Gastrocnemius medialis (tissue), 4 donors: Measurements from ENCODE around the gene ARID1B. TPM values are rescaled to one million over a fixed set of nuclear protein-coding genes. Genes with fewer than 3 reads are reported as not detected.

Experiments used
- ATAC-seq, 2 donors: fragments of 150-250 bp; one replicate each; pipeline ENCODE4 v1.9.1; 2016
- DNase-seq, 2 donors: peaks; one replicate each; pipeline ENCODE4 v3.0.0-alpha.2; 2019
- H3K27ac ChIP-seq, 4 donors: fragments of 200-600 bp; sonication (generic); 1 replicate in 1 of 4; 2 replicates in 3 of 4; pipeline ENCODE4 v1.5.1; 2016 to 2018; ENCODE audit warnings: mild to moderate bottlenecking in 2 of 4, moderate library complexity in 1 of 4
- H3K27me3 ChIP-seq, 3 donors: fragments of 200-600 bp; sonication (generic) in 2 of 3; 1 replicate in 1 of 3; 2 replicates in 2 of 3; pipeline versions ENCODE4 v1.5.1 to v1.6.0; 2016 to 2019; ENCODE audit warnings: mild to moderate bottlenecking in 1 of 3, moderate library complexity in 1 of 3
- H3K36me3 ChIP-seq, 2 donors: fragments of 200-600 bp; sonication (generic) in 1 of 2; one replicate each; pipeline ENCODE4 v1.5.1; 2017 to 2018
- H3K4me1 ChIP-seq, 2 donors: fragments of 200-600 bp; sonication (generic) in 1 of 2; one replicate each; pipeline ENCODE4 v1.5.1; 2016 to 2017; ENCODE audit warnings: mild to moderate bottlenecking in 2 of 2
- H3K4me3 ChIP-seq, 4 donors: fragments of 200-600 bp; sonication (generic) in 3 of 4; 1 replicate in 1 of 4; 2 replicates in 3 of 4; pipeline ENCODE4 v1.5.1; 2016 to 2019; ENCODE audit warnings: mild to moderate bottlenecking in 2 of 4
- H3K9me3 ChIP-seq, 3 donors: fragments of 200-600 bp; sonication (generic) in 2 of 3; 1 replicate in 1 of 3; 2 replicates in 2 of 3; pipeline ENCODE4 v1.5.1; 2016 to 2019
- CTCF ChIP-seq, 5 experiments: fragments of 450-650 bp in 3 of 5; fragments of 200-600 bp in 2 of 5; sonication (generic) in 2 of 5; IDR thresholded peaks in 4 of 5; conservative IDR thresholded peaks in 1 of 5; 1 replicate in 4 of 5; 2 replicates in 1 of 5; pipeline ENCODE4 v1.5.1; 2016 to 2019; ENCODE audit warnings: antibody characterized with exemption in 5 of 5, mild to moderate bottlenecking in 3 of 5, moderate library complexity in 3 of 5
- POLR2A ChIP-seq, 2 donors: fragments of 450-650 bp; IDR thresholded peaks; one replicate each; pipeline ENCODE4 v1.6.1; 2017; ENCODE audit warnings: antibody characterized with exemption in 2 of 2, mild to moderate bottlenecking in 2 of 2, moderate library complexity in 2 of 2
- in situ Hi-C, 4 donors: fragments of 200-750 bp; cut with MboI; loops; one replicate each; pipeline versions ENCODE4 v1.15.0 to v1.8.0; 2017; ENCODE audit warnings: low sequenced_read_pairs in 4 of 4
- intact Hi-C: fragments of 100-400 bp; cut with DNase I; formaldehyde crosslinking; loops from one replicate; pipeline ENCODE4 v1.15.1; 2023; ENCODE audit warnings: low total_unique reads
- total RNA-seq, 4 donors: library from RNA; depleted of rRNA; stranded (reverse); fragments of >200 nt; gene quantifications; one replicate each; pipeline versions ENCODE4 v1.1.0 to v1.2.3, GENCODE V29; 2016

Gene ARID1B
- total RNA-seq, 4 donors from 2014 or later, result 54.9 to 75.3 (median 62.0) TPM

GRCh38 chr6:157019115-157019641 is 242.0 kb downstream of the ARID1B start:
- Histone ChIP-seq H3K4me1 (peaks cover 67% of the 10 kb centered on the region in 2 donors), H3K36me3 (no peaks in the 10 kb centered on the region), H3K27ac (peak overlapping the region; percentile 97 to 100 (median 98)), H3K27me3 (no peaks in the 10 kb centered on the region), H3K4me3 (no peak overlapping the region), H3K9me3 (no peaks in the 10 kb centered on the region)
- ATAC-seq, result no peak
- intact Hi-C loops, result no loop called here
- no peak for DNase-seq
- TF ChIP-seq POLR2A (IDR thresholded peaks at IDR 0.05) (no peak), CTCF (IDR thresholded peaks at IDR 0.05 in 4 of 5, conservative IDR thresholded peaks at IDR 0.05 in 1 of 5) (no peak)
- in situ Hi-C loops, result no loop called here

GRCh38 chr6:157019733-157020132 is 242.6 kb downstream of the ARID1B start:
- Histone ChIP-seq H3K4me3 (no peak overlapping the region), H3K9me3 (no peaks in the 10 kb centered on the region), H3K36me3 (no peaks in the 10 kb centered on the region), H3K27ac (peak overlapping the region; percentile 97 to 100 (median 98)), H3K4me1 (peaks cover 61 to 65% of the 10 kb centered on the region in 2 donors), H3K27me3 (no peaks in the 10 kb centered on the region)
- in situ Hi-C loops, result loop anchor here in 2 of 4 donors (5.0 to 10.0 kb wide), 4 partner anchors 62 to 335 kb away; no protein-coding TSS in a partner anchor
- TF ChIP-seq POLR2A (IDR thresholded peaks at IDR 0.05) (no peak), CTCF (IDR thresholded peaks at IDR 0.05 in 4 of 5, conservative IDR thresholded peaks at IDR 0.05 in 1 of 5) (no peak)
- DNase-seq (no peak), ATAC-seq (no peak)
- intact Hi-C loops, result loop anchor here (1.0 to 10.0 kb wide), 6 partner anchors 42 to 1705 kb away; partner anchors contain the start of gene TFB1M

- ATAC-seq (peak; percentile 35 to 56), DNase-seq (no peak)
- Histone ChIP-seq H3K4me1 (peaks cover 55 to 58% of the 10 kb centered on the region in 2 donors), H3K9me3 (no peaks in the 10 kb centered on the region), H3K36me3 (no peaks in the 10 kb centered on the region), H3K27me3 (no peaks in the 10 kb centered on the region), H3K4me3 (peak overlapping the region; percentile 81 to 94 (median 86)), H3K27ac (peak overlapping the region; percentile 97 to 100 (median 98))
- intact Hi-C loops (loop anchor here (1.0 to 10.0 kb wide), 6 partner anchors 43 to 1706 kb away; partner anchors contain the start of gene TFB1M), in situ Hi-C loops (loop anchor here in 2 of 4 donors (5.0 to 10.0 kb wide), 4 partner anchors 63 to 336 kb away; no protein-coding TSS in a partner anchor)
- no peak for TF ChIP-seq CTCF (IDR thresholded peaks at IDR 0.05 in 4 of 5, conservative IDR thresholded peaks at IDR 0.05 in 1 of 5)
- TF ChIP-seq POLR2A (IDR thresholded peaks at IDR 0.05), result peak in 1 of 2 donors; percentile 56
Measured at GRCh38 chr6:157020398-157020797, 243.2 kb downstream of the ARID1B start.

GRCh38 chr6:157020881-157021343 is 243.7 kb downstream of the ARID1B start:
- Histone ChIP-seq H3K27ac (peak overlapping the region; percentile 97 to 100 (median 98)), H3K27me3 (no peaks in the 10 kb centered on the region), H3K4me3 (peak overlapping the region; percentile 81 to 94 (median 86)), H3K9me3 (no peaks in the 10 kb centered on the region), H3K36me3 (no peaks in the 10 kb centered on the region), H3K4me1 (peaks cover 50 to 58% of the 10 kb centered on the region in 2 donors)
- TF ChIP-seq POLR2A (IDR thresholded peaks at IDR 0.05), result no peak
- intact Hi-C loops, result loop anchor here (1.0 to 10.0 kb wide), 8 partner anchors 44 to 1706 kb away; partner anchors contain the start of genes ARID1B and TFB1M
- peak; percentile 28 to 41 for ATAC-seq
- in situ Hi-C loops, result loop anchor here in 2 of 4 donors (5.0 to 10.0 kb wide), 4 partner anchors 64 to 336 kb away; no protein-coding TSS in a partner anchor
- DNase-seq, result no peak

GRCh38 chr6:157021344-157021992 is 244.3 kb downstream of the ARID1B start:
- H3K27me3 ChIP-seq, result no peaks in the 10 kb centered on the region
- DNase-seq, result peak; percentile 91
- H3K4me1 ChIP-seq, result peaks cover 50 to 57% of the 10 kb centered on the region in 2 donors
- peak overlapping the region; percentile 97 to 100 (median 98) for H3K27ac ChIP-seq
- H3K9me3 ChIP-seq, result no peaks in the 10 kb centered on the region
- ATAC-seq, result peak; percentile 76 to 80
- no peaks in the 10 kb centered on the region for H3K36me3 ChIP-seq
- peak overlapping the region; percentile 81 to 94 (median 86) for H3K4me3 ChIP-seq
- in situ Hi-C loops, result loop anchor here in 2 of 4 donors (5.0 to 10.0 kb wide), 4 partner anchors 64 to 337 kb away; no protein-coding TSS in a partner anchor
- TF ChIP-seq CTCF (IDR thresholded peaks at IDR 0.05 in 4 of 5, conservative IDR thresholded peaks at IDR 0.05 in 1 of 5), result peak; percentile 26 to 53 (median 48)
- peak; percentile 94 to 98 for TF ChIP-seq POLR2A (IDR thresholded peaks at IDR 0.05)
- intact Hi-C loops, result loop anchor here (1.0 to 10.0 kb wide), 7 partner anchors 44 to 1707 kb away; partner anchors contain the start of genes ARID1B and TFB1M
